PFSK-1 (cell line): ENCODE results near the gene UCKL1.

Experiments used
- FOXP2 ChIP-seq: optimal IDR thresholded peaks from 2 replicates; pipeline ENCODE3; 2011; ENCODE audit warnings: borderline replicate concordance, control low read depth, inconsistent platforms; ENCODE audit not compliant: insufficient read depth; ENCODE audit errors: extremely low read length, extremely low read depth
- POLR2AphosphoS5 ChIP-seq: IDR thresholded peaks from 2 replicates; pipeline ENCODE4 v1.6.1; 2012; ENCODE audit warnings: low read depth, mild to moderate bottlenecking, control low read depth, low read length, moderate library complexity
- REST ChIP-seq, 2 experiments: IDR thresholded peaks; 2 replicates each; pipeline versions ENCODE4 v1.6.1 to v1.8.0; 2011 to 2012; ENCODE audit warnings: low read depth in 2 of 2, low read length in 2 of 2, control low read depth in 1 of 2, inconsistent platforms in 1 of 2, mild to moderate bottlenecking in 1 of 2, moderate library complexity in 1 of 2; ENCODE audit not compliant: insufficient read depth in 1 of 2
- SIN3A ChIP-seq: IDR thresholded peaks from 2 replicates; pipeline ENCODE4 v1.6.1; 2012; ENCODE audit warnings: mild to moderate bottlenecking, low read length, moderate library complexity, borderline replicate concordance; ENCODE audit not compliant: insufficient read depth
- TAF1 ChIP-seq: IDR thresholded peaks from 2 replicates; pipeline ENCODE4 v1.6.1; 2012; ENCODE audit warnings: low read length, control low read depth, borderline replicate concordance; ENCODE audit not compliant: insufficient read depth

The UCKL1 gene

GRCh38 chr20:63966172-63966943, 10.1 kb upstream of the UCKL1 start:
- TF ChIP-seq REST (IDR thresholded peaks at IDR 0.05; ENCODE audit: insufficient read depth in 1 of 2, low read depth in 2 of 2, low read length in 2 of 2) (no peak), TAF1 (no peak), POLR2AphosphoS5 (no peak), FOXP2 (no peak)

GRCh38 chr20:63964412-63964811, 8.2 kb upstream of the UCKL1 start:
- TF ChIP-seq SIN3A = no peak
- no peak for TF ChIP-seq FOXP2

GRCh38 chr20:63963784-63964301, 7.6 kb upstream of the UCKL1 start:
- TF ChIP-seq REST (IDR thresholded peaks at IDR 0.05; ENCODE audit: insufficient read depth in 1 of 2, low read depth in 2 of 2, low read length in 2 of 2) = no peak
- no peak for TF ChIP-seq POLR2AphosphoS5
- TF ChIP-seq FOXP2 = no peak
- no peak for TF ChIP-seq SIN3A
- TF ChIP-seq TAF1 = no peak

GRCh38 chr20:63963348-63963741, 7.1 kb upstream of the UCKL1 start:
- TF ChIP-seq POLR2AphosphoS5 (no peak), SIN3A (no peak), TAF1 (no peak), FOXP2 (no peak), REST (IDR thresholded peaks at IDR 0.05; ENCODE audit: insufficient read depth in 1 of 2, low read depth in 2 of 2, low read length in 2 of 2) (no peak)

- TF ChIP-seq REST (IDR thresholded peaks at IDR 0.05; ENCODE audit: insufficient read depth in 1 of 2, low read depth in 2 of 2, low read length in 2 of 2) (no peak), SIN3A (no peak), FOXP2 (no peak), POLR2AphosphoS5 (no peak), TAF1 (no peak)
Measured at GRCh38 chr20:63962426-63963347, 6.5 kb upstream of the UCKL1 start.
